Measurements from ENCODE around the gene PRXL2B. TPM values are rescaled to one million over a fixed set of nuclear protein-coding genes. Genes with fewer than 3 reads are reported as not detected.

PRXL2B gene
- total RNA-seq, 4 donors from 2014 or later: 0.51 to 20.5 (median 13.2) TPM

DNA sequence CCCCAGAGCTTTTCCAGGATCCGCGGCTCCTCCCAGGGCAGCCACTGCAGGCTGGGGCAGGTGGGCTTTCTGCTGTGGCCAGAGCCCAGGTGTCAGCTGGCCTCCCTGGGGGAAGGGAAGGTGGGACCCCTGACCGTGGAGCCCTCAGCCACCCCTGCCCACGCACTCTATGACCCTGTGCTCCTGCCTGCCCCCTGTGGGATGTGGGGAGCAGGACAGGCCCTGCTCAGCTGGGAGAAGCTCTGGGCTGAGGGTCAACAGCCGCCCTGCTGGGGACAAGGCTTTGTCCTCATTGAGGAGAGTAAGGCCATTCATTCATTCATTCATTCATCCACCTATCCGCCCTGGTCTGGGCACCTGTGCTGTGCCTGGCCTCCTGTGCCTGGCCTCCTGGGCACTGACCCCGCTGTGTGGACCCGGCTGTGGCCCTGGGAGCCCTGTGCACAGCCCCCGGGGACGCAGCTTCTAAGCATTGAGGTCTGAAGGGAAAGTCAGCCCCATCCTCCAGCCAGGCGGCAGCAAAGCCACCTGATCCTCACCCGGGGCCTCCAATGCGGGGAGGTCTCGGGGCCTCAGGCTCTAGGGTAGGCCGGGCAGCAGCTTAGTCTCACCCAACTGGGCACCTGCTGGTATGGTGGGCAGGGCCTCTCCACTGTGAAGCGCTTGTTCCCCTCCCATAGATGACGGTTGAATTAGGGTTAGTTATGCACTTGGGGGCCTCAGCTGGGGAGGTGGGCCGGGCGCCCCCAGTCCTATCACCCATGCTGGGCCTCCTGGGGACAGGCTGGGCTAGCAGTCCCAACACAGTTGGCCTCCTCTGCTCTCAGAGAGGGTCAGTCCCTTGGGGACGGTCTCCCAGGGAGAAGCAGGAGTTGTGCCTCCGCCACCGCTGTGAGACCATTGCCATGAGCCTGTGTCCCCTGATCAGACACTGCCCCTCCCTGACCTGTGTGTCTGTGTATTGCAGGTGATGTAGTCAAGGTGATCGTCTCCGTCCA is 24.4 kb upstream of the PRXL2B start:
- Histone ChIP-seq H3K27me3 (no peaks in the 10 kb centered on the region), H3K4me1 (no peaks in the 10 kb centered on the region), H3K27ac (no peak overlapping the region), H3K4me3 (no peak overlapping the region), H3K36me3 (no peaks in the 10 kb centered on the region), H3K9me3 (no peaks in the 10 kb centered on the region)
- intact Hi-C loops (cut with DNase I; ENCODE audit: low total_unique reads): no loop called here
- no peak for TF ChIP-seq POLR2A (IDR thresholded peaks at IDR 0.05)
- TF ChIP-seq, protein P1, sequence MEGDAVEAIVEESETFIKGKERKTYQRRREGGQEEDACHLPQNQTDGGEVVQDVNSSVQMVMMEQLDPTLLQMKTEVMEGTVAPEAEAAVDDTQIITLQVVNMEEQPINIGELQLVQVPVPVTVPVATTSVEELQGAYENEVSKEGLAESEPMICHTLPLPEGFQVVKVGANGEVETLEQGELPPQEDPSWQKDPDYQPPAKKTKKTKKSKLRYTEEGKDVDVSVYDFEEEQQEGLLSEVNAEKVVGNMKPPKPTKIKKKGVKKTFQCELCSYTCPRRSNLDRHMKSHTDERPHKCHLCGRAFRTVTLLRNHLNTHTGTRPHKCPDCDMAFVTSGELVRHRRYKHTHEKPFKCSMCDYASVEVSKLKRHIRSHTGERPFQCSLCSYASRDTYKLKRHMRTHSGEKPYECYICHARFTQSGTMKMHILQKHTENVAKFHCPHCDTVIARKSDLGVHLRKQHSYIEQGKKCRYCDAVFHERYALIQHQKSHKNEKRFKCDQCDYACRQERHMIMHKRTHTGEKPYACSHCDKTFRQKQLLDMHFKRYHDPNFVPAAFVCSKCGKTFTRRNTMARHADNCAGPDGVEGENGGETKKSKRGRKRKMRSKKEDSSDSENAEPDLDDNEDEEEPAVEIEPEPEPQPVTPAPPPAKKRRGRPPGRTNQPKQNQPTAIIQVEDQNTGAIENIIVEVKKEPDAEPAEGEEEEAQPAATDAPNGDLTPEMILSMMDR (IDR thresholded peaks at IDR 0.05): no peak
- no peak for DNase-seq

DNA sequence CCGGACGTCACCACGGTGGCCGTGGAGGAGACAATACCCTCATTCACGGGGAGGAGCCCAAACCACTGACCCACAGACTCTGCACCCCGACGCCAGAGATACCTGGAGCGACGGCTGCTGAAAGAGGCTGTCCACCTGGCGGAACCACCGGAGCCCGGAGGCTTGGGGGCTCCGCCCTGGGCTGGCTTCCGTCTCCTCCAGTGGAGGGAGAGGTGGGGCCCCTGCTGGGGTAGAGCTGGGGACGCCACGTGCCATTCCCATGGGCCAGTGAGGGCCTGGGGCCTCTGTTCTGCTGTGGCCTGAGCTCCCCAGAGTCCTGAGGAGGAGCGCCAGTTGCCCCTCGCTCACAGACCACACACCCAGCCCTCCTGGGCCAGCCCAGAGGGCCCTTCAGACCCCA is 23.4 kb upstream of the PRXL2B start:
- no peak for TF ChIP-seq POLR2A (IDR thresholded peaks at IDR 0.05)
- TF ChIP-seq, protein P1 (IDR thresholded peaks at IDR 0.05): no peak
- H3K36me3 ChIP-seq: no peaks in the 10 kb centered on the region

DNA sequence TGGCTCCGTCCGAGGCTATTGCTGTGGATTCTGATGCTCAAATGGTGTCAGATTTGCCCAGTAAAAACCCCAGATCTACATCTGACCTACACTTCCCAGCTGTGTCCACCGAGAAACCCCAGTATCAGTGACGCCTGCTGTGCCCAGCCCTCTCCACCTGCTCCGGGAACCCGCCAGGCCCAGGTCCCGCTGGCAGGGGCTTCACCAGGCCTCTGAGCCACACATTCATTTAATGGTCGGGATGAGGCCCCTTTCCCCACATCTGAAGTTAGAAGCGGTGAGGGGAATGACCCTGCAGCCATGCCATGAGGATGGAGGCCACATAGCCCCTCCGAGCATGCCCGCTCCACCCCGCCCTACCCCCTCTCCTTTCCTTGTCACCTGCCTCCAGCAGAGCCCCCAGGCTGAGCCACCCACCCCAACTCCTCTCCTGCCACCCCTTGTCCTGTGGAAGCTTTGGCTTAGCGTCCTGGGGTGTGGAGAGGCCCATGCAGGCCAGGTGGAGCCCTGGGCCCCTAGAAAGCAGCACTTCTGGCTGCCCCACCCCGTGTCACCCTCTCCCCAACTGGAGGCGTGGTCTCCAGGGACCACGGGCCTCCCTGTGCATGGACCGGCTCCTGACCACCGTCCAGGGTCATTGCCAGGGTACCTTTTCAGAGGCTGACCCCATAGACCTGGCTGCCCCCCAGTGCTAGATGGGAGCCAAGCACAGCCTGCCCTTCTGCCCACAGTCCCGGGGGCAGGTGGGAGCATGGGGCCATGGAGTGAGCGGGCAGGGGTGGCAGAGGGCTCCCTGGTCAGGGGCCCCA is 22.4 kb upstream of the PRXL2B start:
- no peak overlapping the region for H3K27ac ChIP-seq
- no peak for DNase-seq
- no peak overlapping the region for H3K4me3 ChIP-seq
- no peak for TF ChIP-seq POLR2A (IDR thresholded peaks at IDR 0.05)
- TF ChIP-seq, protein P1 (IDR thresholded peaks at IDR 0.05): no peak
- H3K4me1 ChIP-seq: no peaks in the 10 kb centered on the region
- no peaks in the 10 kb centered on the region for H3K27me3 ChIP-seq
- intact Hi-C loops (cut with DNase I; ENCODE audit: low total_unique reads): no loop called here
- H3K9me3 ChIP-seq: no peaks in the 10 kb centered on the region
- no peaks in the 10 kb centered on the region for H3K36me3 ChIP-seq

More for the DNA sequence above, 23.4 kb upstream of the PRXL2B start:
- Histone ChIP-seq H3K27me3 (no peaks in the 10 kb centered on the region), H3K4me1 (no peaks in the 10 kb centered on the region), H3K9me3 (no peaks in the 10 kb centered on the region), H3K4me3 (no peak overlapping the region), H3K27ac (no peak overlapping the region)
- intact Hi-C loops (cut with DNase I; ENCODE audit: low total_unique reads): no loop called here
- no peak for DNase-seq

DNA sequence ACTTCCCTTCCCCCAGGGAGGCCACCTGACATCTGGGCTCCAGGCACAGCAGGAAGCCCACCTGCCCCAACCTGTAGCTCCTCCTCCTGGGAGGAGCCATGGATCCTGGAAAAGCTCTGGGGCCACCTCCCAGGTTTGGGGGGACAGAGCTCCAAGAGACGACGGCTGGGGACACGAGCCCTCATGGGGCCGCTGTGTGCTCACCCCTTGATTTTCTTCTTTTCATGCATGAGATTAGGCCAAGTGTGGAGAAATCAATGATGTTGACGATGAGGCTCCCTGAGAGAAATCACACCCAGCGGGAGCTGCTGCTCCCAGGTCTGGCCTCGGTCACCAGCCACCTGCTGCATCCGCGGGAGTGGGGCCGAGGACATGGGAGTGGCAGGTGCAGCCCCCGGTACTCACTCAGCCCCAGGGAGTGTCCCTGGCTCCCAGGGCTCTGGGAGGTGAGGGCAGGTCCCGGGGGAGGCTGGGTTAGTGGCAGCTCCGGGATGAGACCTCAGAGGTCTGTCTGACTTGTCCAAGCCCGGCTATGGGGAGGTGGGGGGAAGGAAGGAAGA is 21.7 kb upstream of the PRXL2B start:
- Histone ChIP-seq H3K9me3 (no peaks in the 10 kb centered on the region), H3K4me3 (no peak overlapping the region), H3K27ac (no peak overlapping the region), H3K4me1 (no peaks in the 10 kb centered on the region), H3K27me3 (no peaks in the 10 kb centered on the region), H3K36me3 (no peaks in the 10 kb centered on the region)
- no peak for DNase-seq
- intact Hi-C loops (cut with DNase I; ENCODE audit: low total_unique reads): no loop called here
- TF ChIP-seq, protein P1 (IDR thresholded peaks at IDR 0.05): no peak
- TF ChIP-seq POLR2A (IDR thresholded peaks at IDR 0.05): no peak
